H9 (cell line): Measurements from ENCODE around the gene TCTN3. TPM values are rescaled to one million over a fixed set of nuclear protein-coding genes. Genes with fewer than 3 reads are reported as not detected.

Experiments
- DNase-seq: peaks from one replicate; pipeline ENCODE4 v3.0.0-alpha.2; 2017
- H2AFZ ChIP-seq: one replicate; pipeline ENCODE4 v1.6.1; 2013; ENCODE audit warnings: mild to moderate bottlenecking, low read length, control low read depth, moderate library complexity
- H2AK5ac ChIP-seq: 2 replicates; pipeline ENCODE4 v1.6.1; 2013; ENCODE audit warnings: low read length, control low read depth, mixed read lengths; ENCODE audit not compliant: insufficient read length
- H2BK120ac ChIP-seq: one replicate; pipeline ENCODE4 v1.6.1; 2013; ENCODE audit warnings: low read depth, mild to moderate bottlenecking, low read length, control low read depth, inconsistent platforms; ENCODE audit not compliant: poor library complexity, severe bottlenecking
- H2BK12ac ChIP-seq: 2 replicates; pipeline ENCODE4 v1.6.1; 2013; ENCODE audit warnings: low read length, control low read depth, mixed read lengths, low read depth; ENCODE audit not compliant: insufficient read length
- H2BK15ac ChIP-seq: 2 replicates; pipeline ENCODE4 v1.6.1; 2013; ENCODE audit warnings: low read depth, low read length, control low read depth
- H2BK20ac ChIP-seq: one replicate; pipeline ENCODE4 v1.6.1; 2013; ENCODE audit warnings: low read depth, mild to moderate bottlenecking, low read length, control low read depth, inconsistent platforms; ENCODE audit not compliant: poor library complexity, severe bottlenecking
- H2BK5ac ChIP-seq: 2 replicates; pipeline ENCODE4 v1.6.1; 2013; ENCODE audit warnings: low read length, control low read depth, mixed read lengths; ENCODE audit not compliant: insufficient read length
- H3K14ac ChIP-seq: 2 replicates; pipeline ENCODE4 v1.6.1; 2013; ENCODE audit warnings: low read length, control low read depth; ENCODE audit not compliant: insufficient read depth
- H3K18ac ChIP-seq: 2 replicates; pipeline ENCODE4 v1.6.1; 2013; ENCODE audit warnings: low read depth, mild to moderate bottlenecking, mixed read lengths, low read length, control low read depth; ENCODE audit not compliant: insufficient read length
- H3K23ac ChIP-seq: 2 replicates; pipeline ENCODE4 v1.6.1; 2013; ENCODE audit warnings: low read length, control low read depth, mixed read lengths, low read depth; ENCODE audit not compliant: insufficient read length
- H3K23me2 ChIP-seq: 2 replicates; pipeline ENCODE4 v1.6.1; 2013; ENCODE audit warnings: low read depth, mild to moderate bottlenecking, mixed read lengths, low read length, control low read depth; ENCODE audit not compliant: insufficient read length, poor library complexity, severe bottlenecking
- H3K27ac ChIP-seq: 2 replicates; pipeline ENCODE4 v1.5.1; 2013; ENCODE audit warnings: low read length, control low read depth, mixed read lengths, low read depth; ENCODE audit not compliant: insufficient read length
- H3K27me3 ChIP-seq: 2 replicates; pipeline ENCODE4 v1.6.1; 2013; ENCODE audit warnings: low read length, control low read depth, inconsistent platforms; ENCODE audit not compliant: insufficient read depth
- H3K4ac ChIP-seq: 2 replicates; pipeline ENCODE4 v1.6.1; 2013; ENCODE audit warnings: low read depth, mild to moderate bottlenecking, control low read depth, inconsistent platforms, low read length, moderate library complexity
- H3K4me1 ChIP-seq: 2 replicates; pipeline ENCODE4 v1.6.1; 2013; ENCODE audit warnings: low read length, control low read depth, inconsistent platforms; ENCODE audit not compliant: insufficient read depth
- H3K4me2 ChIP-seq: 2 replicates; pipeline ENCODE4 v1.6.1; 2013; ENCODE audit warnings: low read length, control low read depth, mixed read lengths; ENCODE audit not compliant: insufficient read length, insufficient read depth
- H3K56ac ChIP-seq: 2 replicates; pipeline ENCODE4 v1.6.1; 2013; ENCODE audit warnings: low read depth, mild to moderate bottlenecking, mixed read lengths, low read length, control low read depth; ENCODE audit not compliant: insufficient read length
- H3K79me1 ChIP-seq: 2 replicates; pipeline ENCODE4 v1.6.1; 2013; ENCODE audit warnings: low read depth, mild to moderate bottlenecking, moderate library complexity, low read length, control low read depth, inconsistent platforms; ENCODE audit not compliant: insufficient read depth, poor library complexity, severe bottlenecking
- H3K79me2 ChIP-seq: 2 replicates; pipeline ENCODE4 v1.6.1; 2013; ENCODE audit warnings: low read length, control low read depth, inconsistent platforms; ENCODE audit not compliant: insufficient read depth
- H3K9ac ChIP-seq: 2 replicates; pipeline ENCODE4 v1.6.1; 2013; ENCODE audit warnings: low read length, control low read depth, mixed read lengths; ENCODE audit not compliant: insufficient read length; ENCODE audit errors: extremely low read depth
- H3K9me3 ChIP-seq: one replicate; pipeline ENCODE4 v1.6.1; 2013; ENCODE audit warnings: low read depth, low read length, inconsistent platforms; ENCODE audit not compliant: control insufficient read depth
- H3T11ph ChIP-seq: one replicate; pipeline ENCODE4 v1.6.1; 2013; ENCODE audit warnings: mild to moderate bottlenecking, low read length, control low read depth, inconsistent platforms
- H4K20me1 ChIP-seq: one replicate; pipeline ENCODE4 v1.6.1; 2013; ENCODE audit not compliant: control insufficient read depth, insufficient read length, insufficient read depth
- H4K5ac ChIP-seq: 2 replicates; pipeline ENCODE4 v1.6.1; 2013; ENCODE audit warnings: low read depth, mild to moderate bottlenecking, mixed read lengths, low read length, control low read depth; ENCODE audit not compliant: insufficient read length
- H4K8ac ChIP-seq: replicated peaks from 2 replicates; pipeline ENCODE4 v1.6.1; 2013; ENCODE audit warnings: low read length, control low read depth, mixed read lengths, low read depth; ENCODE audit not compliant: insufficient read length
- H4K91ac ChIP-seq: 2 replicates; pipeline ENCODE4 v1.6.1; 2013; ENCODE audit warnings: low read depth, mild to moderate bottlenecking, moderate library complexity, mixed read lengths, low read length, control low read depth; ENCODE audit not compliant: insufficient read length
- H3K27ac Mint-ChIP-seq, 3 experiments: 2 replicates in 2 of 3; 3 replicates in 1 of 3; pipeline ENCODE4 v1.8.0; 2020 to 2021; ENCODE audit warnings: mixed read lengths in 3 of 3, mild to moderate bottlenecking in 1 of 3, moderate library complexity in 1 of 3
- H3K27me3 Mint-ChIP-seq: 2 replicates; pipeline ENCODE4 v1.8.0; 2021; ENCODE audit warnings: low read depth, mild to moderate bottlenecking, moderate library complexity, mixed read lengths
- H3K36me3 Mint-ChIP-seq, 3 experiments: 2 replicates in 2 of 3; 3 replicates in 1 of 3; pipeline ENCODE4 v1.8.0; 2020 to 2021; ENCODE audit warnings: low read depth in 3 of 3, mixed read lengths in 3 of 3; ENCODE audit not compliant: insufficient read depth in 1 of 3
- H3K4me1 Mint-ChIP-seq, 2 experiments: 2 replicates each; pipeline ENCODE4 v1.8.0; 2020; ENCODE audit warnings: mixed read lengths in 2 of 2
- H3K4me3 Mint-ChIP-seq, 2 experiments: 2 replicates in 1 of 2; 3 replicates in 1 of 2; pipeline ENCODE4 v1.8.0; 2020 to 2021; ENCODE audit warnings: mild to moderate bottlenecking in 2 of 2, mixed read lengths in 2 of 2, moderate library complexity in 1 of 2
- H3K9me3 Mint-ChIP-seq, 2 experiments: 2 replicates in 1 of 2; 3 replicates in 1 of 2; pipeline ENCODE4 v1.8.0; 2020; ENCODE audit warnings: mild to moderate bottlenecking in 2 of 2, mixed read lengths in 2 of 2, moderate library complexity in 1 of 2
- WGBS: extraction: QIAGEN DNeasy Blood & Tissue Kit; methylation state at CpG from one replicate; pipeline ENCODE4 v1.1.7; 2013; ENCODE audit warnings: missing lambda C conversion rate, low lambda C conversion rate, mixed read lengths; ENCODE audit not compliant: insufficient read length; ENCODE audit errors: extremely low coverage; 5-methylcytosine and 5-hydroxymethylcytosine counted together
- total RNA-seq: library from RNA; stranded (reverse); gene quantifications from 2 replicates; pipeline ENCODE4 v1.2.1, GENCODE V29; 2021
- TF ChIP-seq, protein P1 (sequence below): fragments of 200-600 bp; sonication (generic); conservative IDR thresholded peaks from 3 replicates; pipeline ENCODE4 v1.8.0; 2021; ENCODE audit warnings: antibody characterized with exemption, mild to moderate bottlenecking

The TCTN3 gene
- total RNA-seq, 1 experiment from 2014 or later = 37.3 TPM

DNA sequence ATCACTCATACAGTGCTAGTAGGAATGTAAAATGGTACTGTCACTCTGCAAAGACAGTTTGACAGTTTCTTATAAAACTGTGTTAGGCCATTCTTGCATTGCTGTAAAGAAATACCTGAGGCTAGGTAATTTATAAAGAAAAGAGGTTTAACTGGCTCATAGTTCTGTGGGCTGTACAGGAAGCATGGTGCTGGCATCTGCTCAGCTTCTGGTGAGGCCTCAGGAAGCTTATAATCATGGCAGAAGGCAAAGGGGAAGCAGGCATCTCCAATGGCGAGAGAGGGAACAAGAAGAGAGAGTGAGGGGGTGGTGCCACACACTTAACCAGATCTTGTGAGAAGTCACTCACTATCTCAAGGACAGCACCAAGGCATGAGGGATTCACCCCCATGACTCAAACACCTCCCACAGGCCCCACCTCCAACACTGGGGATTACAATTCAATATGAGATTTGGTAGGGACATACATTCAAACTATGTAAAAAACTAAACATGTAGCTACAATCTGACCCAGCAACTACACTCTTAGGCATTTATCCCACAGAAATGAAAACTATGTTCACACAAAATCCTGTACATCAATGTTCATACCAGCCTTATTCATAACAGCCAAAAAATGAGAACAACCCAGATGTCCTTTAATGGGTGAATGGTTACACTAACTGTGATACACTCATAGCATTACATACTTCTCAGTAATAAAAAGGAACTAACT, 42.2 kb downstream of the TCTN3 start:
- no peak overlapping the region for H3K23ac ChIP-seq
- no peak overlapping the region for H3K27ac ChIP-seq
- no peak overlapping the region for H2AFZ ChIP-seq
- no peak overlapping the region for H3T11ph ChIP-seq
- peaks cover 3% of the 10 kb centered on the region; the same call in 1 of the 2 replicates for H3K79me2 ChIP-seq
- H2BK20ac ChIP-seq = no peak overlapping the region
- TF ChIP-seq, protein P1, sequence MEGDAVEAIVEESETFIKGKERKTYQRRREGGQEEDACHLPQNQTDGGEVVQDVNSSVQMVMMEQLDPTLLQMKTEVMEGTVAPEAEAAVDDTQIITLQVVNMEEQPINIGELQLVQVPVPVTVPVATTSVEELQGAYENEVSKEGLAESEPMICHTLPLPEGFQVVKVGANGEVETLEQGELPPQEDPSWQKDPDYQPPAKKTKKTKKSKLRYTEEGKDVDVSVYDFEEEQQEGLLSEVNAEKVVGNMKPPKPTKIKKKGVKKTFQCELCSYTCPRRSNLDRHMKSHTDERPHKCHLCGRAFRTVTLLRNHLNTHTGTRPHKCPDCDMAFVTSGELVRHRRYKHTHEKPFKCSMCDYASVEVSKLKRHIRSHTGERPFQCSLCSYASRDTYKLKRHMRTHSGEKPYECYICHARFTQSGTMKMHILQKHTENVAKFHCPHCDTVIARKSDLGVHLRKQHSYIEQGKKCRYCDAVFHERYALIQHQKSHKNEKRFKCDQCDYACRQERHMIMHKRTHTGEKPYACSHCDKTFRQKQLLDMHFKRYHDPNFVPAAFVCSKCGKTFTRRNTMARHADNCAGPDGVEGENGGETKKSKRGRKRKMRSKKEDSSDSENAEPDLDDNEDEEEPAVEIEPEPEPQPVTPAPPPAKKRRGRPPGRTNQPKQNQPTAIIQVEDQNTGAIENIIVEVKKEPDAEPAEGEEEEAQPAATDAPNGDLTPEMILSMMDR = no peak
- no peaks in the 10 kb centered on the region for H3K9me3 ChIP-seq
- no peak overlapping the region for H2BK120ac ChIP-seq
- no peak overlapping the region for H2BK12ac ChIP-seq
- H2AK5ac ChIP-seq = no peak overlapping the region
- H2BK5ac ChIP-seq = no peak overlapping the region
- no peak overlapping the region for H3K14ac ChIP-seq
- H3K27me3 ChIP-seq = no peaks in the 10 kb centered on the region
- no peak overlapping the region for H3K4me2 ChIP-seq
- Mint-ChIP-seq H3K27me3 (no peaks in the 10 kb centered on the region), H3K36me3 (peaks cover 41 to 65% (median 59%) of the 10 kb centered on the region in 3 experiments), H3K27ac (no peak overlapping the region), H3K9me3 (peaks cover 6 to 9% of the 10 kb centered on the region in 2 experiments), H3K4me1 (peaks cover 22 to 23% of the 10 kb centered on the region in 2 experiments), H3K4me3 (no peak overlapping the region)
- no peak overlapping the region for H3K18ac ChIP-seq
- H3K23me2 ChIP-seq = peaks cover 8% of the 10 kb centered on the region
- H4K20me1 ChIP-seq = no peaks in the 10 kb centered on the region
- no peaks in the 10 kb centered on the region for H3K79me1 ChIP-seq
- H3K9ac ChIP-seq = no peak overlapping the region
- no CpG with 5 or more reads among the region's 1 CpG for WGBS
- H2BK15ac ChIP-seq = no peak overlapping the region
- H3K4ac ChIP-seq = no peak overlapping the region
- H3K56ac ChIP-seq = no peak overlapping the region
- no peak overlapping the region for H4K5ac ChIP-seq
- DNase-seq = no peak
- H4K91ac ChIP-seq = no peak overlapping the region
- no peak overlapping the region for H4K8ac ChIP-seq
- peaks cover 2% of the 10 kb centered on the region; the same call in 1 of the 2 replicates for H3K4me1 ChIP-seq
